ENCODE measurements around the gene DGKD.
"Not testable (repeated sequence)": the region's sequence is repeated elsewhere in the genome, so short reads cannot be mapped to it uniquely, and the experiment has no call there.

Gene DGKD

DNA sequence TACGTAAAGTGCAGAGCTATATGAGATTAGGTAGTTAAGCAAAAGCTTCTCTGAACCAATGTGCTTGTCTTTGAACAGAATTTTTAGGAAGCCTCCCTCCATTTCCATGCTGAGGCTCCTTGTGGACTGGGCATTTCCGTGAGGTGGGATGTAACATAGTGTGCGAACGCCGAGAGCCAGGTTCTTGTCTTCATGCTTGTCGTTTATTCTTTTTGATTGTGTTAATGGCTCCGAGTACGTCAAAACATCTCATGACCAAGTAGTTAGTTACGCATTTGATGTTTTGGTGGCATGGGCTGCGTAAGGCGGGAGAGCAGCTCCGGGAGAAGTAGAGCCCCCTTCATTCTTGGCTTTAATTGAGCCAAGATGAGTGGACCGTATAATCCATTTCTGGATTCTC lies 32.9 kb downstream of the DGKD start:
- no peak for DNase-seq

DNA sequence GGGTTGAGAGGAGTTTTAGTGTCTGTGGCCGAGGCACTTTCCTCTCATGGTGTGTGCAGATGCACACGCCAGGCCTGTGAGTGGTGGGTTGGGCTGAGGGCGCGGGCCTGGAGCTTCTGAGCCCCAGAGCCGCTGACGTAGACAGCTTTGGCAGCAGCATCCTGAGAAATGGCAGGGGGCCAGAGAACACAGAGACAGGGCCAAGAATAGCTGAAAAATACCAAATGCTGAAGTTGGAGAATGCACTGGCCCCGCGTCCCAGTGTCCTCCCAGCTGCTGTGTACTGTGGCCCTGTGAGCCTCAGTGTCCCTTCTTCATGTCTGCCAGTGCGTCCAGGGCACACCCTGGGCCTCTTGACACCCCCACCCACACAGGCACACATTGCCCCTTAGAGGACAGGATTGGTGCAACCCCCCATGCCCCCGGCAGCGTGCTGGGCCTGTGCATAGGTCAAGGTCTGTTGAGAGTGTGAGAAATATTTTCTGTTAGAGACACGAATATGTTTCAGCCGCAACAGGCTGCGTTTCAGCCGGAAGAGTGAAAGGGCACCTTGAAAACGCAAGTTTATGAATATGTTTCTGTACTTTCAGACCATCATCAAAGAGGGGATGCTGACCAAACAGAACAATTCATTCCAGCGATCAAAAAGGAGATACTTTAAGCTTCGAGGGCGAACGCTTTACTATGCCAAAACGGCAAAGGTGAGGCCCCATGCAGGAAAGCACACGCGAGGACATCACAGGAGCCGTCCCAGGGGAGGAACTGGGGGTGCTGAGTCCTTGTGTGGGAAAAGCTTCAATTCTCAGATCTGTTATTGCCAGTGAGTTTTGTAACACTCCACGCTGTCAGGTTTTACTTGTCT lies 33.6 kb downstream of the DGKD start:
- DNase-seq, result no peak

DNA sequence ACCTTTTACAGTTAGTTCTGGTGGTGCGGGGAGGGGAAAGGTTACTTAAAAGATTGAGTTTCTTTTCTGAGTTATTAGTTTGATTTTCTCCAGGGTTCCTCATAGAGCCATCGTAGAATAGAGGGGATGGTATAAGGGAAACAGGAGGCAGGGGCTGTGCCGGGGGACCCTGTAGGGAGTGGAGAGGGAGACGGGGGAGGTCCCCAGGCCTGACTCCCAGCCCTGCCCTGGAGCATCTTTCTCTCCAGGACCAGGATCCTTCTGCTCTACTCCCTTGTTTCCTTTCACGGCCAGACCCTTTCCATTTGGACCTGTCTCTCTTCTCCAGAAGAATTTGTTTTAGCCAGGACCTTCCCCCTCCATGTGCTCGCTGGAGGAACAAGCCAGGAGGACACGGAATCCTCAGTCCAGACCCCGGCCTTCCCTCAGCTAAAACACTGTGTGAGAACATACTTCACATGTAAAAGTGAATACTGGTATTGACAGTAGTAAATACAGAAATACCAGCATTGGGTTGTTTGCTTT lies 35.4 kb downstream of the DGKD start:
- no peak for DNase-seq

DNA sequence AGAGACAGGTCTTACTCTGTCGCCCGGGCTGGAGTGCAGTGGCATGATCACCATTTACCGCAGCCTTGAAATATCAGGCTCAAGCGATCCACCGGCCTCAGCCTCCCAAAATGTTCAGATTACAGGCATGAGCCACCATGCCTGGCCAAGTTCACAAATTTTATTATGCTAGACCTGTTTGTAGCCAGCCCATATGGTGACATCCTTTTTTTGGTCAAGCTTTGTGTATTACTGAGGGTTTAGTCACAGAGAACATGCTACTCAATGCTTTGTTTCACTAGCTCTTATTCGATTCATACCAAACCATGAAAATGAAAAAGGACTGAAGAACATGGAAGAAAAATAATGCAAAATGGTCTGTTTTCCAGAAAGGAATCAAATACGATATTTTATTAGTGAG lies 41.4 kb downstream of the DGKD start:
- DNase-seq, result no peak

DNA sequence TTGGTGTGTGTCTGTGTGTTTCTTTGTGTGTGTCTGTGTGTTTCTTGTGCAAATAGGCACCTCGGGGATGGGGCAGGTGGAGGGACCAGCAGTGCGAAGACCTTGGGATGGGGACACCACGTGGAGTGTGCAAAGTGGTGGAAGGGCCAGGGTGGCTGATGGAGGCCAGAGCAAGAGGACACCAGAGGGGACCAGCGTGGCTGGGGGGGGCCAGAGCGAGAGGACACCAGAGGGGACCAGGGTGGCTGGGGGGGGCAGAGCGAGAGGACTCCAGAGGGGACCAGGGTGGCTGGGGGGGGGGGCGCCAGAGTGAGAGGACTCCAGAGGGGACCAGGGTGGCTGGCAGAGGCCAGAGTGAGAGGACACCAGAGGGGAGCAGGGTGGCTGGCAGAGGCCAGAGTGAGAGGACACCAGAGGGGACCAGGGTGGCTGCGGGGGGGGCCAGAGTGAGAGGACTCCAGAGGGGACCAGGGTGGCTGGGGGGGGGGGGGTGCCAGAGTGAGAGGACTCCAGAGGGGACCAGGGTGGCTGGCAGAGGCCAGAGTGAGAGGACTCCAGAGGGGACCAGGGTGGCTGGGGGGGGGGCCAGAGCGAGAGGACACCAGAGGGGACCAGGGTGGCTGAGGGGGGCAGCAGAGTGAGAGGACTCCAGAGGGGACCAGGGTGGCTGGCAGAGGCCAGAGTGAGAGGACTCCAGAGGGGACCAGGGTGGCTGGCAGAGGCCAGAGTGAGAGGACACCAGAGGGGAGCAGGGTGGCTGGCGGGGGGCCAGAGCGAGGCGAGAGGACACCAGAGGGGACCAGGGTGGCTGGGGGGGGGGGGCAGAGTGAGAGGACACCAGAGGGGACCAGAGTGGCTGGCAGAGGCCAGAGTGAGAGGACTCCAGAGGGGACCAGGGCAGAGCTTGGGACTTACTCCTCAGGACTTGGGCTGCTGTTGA lies 42.7 kb downstream of the DGKD start:
- DNase-seq, result not testable (repeated sequence)

DNA sequence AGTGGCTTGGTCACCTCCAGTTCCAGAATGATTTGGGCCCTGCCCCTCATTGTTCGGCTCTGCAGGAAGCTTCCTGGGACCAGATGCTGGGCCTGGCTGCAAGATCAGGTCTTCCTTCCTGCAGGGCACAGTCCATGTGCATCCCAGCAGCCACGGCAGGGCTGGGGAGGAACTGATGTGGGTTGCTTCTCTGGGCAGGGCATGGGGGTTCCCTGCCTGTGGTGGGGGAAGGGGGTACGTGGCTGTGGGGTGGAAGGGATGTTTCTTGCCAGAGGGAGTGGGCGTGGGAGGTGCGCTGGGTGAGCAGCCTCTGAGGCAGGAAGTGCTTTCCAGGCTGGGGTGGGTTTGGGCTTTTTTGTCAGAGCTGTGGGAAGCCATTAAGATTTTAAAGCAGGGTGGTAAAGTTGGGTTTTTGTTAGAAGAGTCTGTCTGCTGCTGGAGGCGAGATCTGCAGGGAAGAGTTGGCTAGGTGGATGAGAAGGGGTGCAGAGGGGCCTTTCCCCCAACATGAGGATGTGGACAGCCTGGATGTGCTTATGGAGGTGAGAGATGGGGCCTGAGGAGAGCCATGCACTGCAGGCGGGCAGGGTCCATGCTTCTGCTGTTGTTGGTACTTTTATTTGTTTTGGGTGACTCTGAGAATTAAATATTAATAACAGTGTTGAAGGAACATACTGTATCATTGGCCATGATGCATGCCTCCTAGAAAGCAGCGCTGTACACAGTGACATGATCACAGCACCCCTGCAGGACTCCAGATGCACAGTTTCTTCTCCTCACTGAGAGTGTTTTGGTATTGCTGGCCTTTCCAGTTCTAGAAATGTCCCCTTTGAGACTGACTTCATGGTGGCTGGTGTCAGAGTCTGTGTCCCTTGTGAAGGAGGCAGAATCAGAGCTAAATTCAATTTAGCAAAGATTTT lies 45.3 kb downstream of the DGKD start:
- DNase-seq, result no peak

DNA sequence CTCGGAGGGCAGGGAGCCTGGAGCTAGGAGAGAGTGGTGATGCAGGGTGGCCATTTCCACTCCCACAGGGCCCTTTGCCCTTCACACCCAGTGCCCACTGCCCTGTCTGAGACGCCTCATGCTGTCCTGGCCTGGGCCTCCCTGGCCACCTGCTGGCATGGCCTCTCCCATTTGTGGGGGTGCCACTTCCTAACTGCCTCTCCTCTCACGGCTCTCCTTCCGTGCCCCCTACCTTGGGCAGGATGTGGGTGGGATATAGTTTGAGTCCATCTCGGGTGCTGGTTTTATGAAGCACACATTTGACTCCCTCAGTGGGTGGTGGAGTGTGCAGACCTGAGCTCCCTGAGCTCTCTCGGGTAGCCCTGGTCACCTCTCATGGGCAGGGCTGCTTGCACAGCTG lies 46.0 kb downstream of the DGKD start:
- DNase-seq, result no peak

DNA sequence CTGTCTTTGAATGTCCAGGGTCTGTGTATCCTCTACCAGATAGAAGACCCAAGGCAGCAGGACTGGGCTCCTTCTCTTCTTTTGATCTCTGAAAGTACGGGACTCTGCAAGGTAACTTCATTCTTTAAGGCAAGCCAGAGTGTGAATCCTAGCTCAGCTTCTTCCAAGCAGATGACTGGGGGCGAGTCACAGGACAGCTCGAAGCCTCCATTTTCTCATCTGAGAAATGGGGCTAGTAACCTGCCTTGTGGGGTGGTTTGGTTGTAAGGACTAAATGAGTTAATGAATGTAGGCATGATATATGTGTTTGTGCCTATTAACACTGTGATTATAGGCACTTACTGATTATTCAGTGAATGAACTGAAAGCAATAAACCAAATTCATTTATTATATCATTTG lies 46.7 kb downstream of the DGKD start:
- DNase-seq, result no peak

DNA sequence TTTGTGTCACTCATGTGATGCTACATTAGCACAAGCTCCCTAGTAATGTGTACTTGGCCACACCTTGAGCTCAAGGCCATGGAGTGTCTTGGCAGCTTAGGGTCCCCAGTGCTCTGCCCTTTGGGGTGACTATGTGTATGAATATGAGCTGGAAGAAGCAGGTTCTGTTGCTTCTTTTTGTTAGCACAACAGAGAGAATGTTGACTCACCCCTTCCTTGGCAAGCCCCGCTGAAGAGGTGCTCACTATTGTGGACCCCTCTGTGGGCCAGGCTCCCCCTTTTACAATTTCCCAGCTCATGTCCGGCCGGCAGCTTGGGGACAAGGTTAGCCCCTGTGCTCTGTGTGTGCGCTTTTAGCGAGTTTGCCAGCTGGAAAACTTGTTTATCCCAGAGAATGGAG lies 48.1 kb downstream of the DGKD start:
- DNase-seq, result no peak

DNA sequence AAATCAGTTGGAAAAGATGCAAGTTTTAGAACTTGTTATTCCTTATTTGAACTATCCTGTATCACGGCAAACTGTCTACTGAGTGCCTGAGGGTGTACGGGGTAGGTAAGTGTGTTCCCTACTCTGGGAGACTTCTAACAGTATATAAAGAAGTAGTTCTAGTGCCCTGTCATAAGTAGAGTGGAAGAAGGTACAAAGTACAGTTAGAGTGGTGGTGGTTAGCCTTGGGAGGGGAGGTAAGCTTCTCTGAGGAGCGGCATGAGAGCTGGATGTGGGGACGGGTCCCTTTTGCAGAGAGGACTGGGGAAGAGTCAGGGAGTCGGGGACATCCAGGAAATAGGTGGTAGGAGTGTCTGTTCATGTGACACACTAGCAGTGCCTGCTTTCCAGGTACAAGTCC lies 48.5 kb downstream of the DGKD start:
- DNase-seq, result no peak

DNA sequence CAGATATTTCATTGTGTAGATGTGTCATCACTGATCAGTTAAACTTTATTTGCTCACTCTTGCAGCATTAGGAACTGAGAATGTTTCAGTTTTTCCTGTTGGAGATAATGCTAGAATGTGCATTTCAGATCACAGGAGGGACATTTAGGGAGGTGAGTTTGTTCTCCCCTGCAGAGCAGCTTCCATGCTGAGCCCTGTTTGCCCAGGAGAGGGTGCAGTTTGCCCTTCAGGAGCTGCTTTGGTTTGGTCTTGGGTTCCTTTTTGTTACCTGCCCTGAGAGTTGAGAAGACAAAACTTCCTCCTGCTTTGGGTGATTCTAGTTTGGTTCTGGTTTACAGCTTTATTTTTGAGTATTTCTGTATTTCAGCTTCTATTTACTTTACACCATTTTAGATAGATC lies 49.9 kb downstream of the DGKD start:
- no peak for DNase-seq

DNA sequence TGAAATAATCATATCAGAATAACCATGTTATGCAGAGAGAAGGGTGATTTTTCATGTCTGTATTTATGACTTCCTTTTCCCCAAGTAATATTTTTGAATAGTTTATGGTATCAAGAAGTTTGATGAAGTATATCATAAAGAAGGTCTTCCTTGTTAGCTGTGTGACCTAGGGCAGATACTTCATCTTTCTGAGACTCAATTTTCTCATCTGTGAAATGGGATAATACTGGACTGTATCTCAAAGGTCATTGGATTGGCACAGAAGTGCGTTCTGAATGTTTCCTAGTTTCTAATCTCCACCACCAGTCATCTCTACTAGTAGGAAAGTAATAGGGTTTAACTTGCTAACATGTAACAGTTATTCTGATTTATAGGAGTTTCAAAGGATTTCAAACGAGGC lies 52.6 kb downstream of the DGKD start:
- DNase-seq, result no peak

DNA sequence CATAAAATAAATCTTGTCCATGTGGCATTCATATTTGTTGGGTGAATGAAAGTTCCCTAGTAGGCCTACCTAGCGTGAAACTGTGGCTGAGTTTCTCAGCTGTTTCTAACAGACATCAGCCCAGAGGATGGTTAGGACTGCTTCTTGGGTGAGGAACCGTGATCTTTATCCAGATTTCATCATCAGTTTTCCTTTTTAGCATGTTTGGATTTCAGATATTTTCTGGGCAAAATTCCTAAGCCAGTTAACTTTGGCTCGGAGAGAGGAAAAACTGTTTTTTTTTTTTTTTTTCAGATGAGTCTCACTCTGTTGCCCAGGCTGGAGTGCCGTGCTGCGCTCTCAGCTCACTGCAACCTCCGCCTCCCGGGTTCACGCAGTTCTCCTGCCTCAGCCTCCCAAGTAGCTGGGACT lies 53.5 kb downstream of the DGKD start:
- DNase-seq, result no peak

DNA sequence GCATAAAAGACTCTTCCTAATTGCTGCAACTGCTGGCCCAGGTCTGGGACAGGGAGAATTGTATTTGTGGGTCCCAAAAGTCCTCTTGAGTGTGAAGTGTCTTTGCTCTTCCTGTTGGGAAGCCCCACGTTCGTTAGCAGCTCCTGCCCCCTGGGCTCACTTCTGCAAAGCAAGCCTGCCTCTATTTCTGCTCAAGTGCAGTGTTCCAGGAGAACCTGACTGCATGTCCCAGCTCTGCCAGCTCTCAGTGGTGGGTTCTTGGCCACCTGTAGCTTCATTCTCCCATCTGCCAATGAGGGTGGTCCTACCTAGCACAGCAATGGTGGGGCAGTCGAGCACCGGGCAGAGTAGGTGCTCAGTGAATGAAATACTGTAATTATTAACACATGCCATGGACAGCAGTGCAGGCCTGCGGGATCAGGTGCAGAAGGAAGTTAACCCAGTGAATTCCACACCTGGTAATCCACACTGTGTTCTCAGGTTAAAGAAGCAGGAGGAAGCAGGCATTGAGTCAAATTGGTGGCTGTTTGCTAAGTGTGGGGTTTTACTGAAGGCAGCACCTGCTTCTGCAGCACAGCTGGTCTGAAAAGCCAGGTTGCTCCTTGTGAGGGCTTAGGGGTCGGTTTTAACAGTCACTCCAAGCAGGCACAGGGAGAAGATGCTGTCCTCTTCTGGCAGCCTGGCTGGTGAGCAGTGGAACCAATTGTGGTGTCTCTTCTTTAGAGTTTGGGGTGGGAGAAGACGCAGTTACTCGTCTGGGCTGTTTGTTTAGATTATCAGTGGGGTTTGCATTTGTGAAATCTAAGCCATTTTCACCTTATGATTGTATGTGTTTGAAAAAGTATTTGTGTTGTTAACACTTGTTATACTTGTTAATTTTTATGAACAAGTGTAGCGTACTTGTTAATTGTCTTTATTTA lies 54.3 kb downstream of the DGKD start:
- DNase-seq, result no peak

DNA sequence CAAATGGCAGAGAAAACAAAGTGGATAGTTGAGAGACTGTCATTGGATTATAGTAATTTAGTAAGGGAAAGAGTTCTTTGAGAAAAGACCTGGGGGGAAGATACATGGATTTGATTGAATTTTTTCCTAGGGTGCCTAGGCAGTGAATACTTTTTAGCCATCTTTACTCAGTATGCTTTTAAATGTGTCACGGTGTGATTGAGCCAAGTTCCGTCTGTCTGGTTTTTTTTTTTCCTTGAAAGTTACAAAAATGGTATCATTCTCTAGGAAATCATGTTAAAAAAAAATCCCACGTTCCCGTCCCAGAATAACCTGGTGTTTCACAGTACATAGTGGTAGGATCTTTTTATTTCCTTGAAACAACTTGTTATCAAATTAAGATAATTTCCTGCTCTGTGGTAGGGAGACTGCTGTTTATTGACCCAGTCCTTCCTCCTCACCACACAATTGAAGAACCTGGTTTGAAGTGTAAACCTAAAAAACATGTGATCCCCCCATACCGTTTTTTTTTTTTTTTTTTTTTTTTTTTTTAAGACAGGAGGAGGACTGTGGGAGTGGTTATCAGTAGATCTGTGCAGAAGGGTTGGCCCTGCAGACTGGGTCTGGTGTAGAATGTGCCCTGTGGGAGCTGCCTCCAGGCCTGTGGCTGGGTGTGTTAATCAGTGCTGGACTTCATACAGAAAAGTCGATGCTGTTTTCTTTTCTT lies 55.1 kb downstream of the DGKD start:
- DNase-seq, result no peak

DNA sequence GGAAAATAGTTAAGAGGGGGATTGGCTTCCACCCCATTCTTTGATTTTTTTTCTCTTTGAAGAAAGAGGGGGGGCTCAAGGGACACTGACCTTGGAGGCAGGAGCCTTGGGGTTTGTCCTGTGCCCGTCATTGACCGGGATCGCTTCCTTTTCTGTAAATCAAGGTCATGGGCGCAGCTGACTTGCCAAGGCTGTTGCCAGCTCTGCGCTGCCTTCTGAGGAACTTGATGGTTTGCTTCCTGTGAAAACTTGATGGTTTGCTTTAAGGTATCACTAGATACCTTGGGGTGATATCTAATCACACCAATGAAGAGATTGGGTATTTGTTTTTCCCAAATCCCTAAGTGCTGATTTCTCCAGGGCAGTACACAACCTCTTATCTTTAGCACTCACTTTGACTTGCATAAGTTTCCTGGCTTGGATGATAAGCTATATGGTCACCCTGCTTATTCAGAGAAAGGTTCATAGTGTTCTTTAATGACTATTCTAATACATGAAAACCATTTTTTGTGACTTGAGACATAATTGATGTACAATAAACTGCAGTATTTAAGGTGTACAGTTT lies 56.0 kb downstream of the DGKD start:
- DNase-seq, result no peak

DNA sequence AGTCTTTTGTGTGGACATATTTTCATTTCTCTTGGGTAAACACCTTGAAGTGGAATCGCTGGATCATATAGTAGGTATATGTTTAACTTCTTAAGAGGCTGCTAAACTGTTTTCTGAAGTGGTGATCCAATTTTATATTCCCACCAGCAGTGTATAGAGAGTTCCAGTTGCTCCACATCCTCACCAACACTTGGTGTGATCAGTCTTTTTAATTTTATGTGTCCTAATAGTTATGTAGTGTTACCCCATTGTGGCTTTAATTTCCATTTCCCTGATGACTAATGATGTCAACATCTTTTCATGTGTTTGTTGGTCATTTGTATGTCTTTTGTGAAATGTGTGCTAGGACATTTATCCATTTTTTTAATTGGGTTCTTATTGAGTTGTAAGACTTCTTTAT lies 56.9 kb downstream of the DGKD start:
- no peak for DNase-seq

DNA sequence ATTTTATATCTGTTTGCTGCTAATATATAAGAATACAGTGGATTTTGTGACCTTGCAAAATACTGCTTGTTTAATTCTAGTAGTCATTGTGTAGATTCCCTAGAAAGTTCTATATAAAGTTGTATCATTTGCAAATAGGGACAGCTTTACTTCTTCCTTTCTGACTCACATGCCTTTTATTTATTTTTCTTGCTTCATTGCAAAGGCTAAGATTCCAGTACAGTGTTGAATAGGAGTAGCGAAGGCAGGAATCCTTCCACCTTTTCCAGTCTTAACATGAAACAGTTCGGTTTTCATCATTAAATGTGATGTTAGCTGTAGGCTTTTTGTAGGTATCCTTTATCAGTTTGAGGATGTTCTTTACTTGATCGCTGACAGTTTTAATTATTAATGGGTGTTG lies 58.1 kb downstream of the DGKD start:
- DNase-seq, result no peak

DNA sequence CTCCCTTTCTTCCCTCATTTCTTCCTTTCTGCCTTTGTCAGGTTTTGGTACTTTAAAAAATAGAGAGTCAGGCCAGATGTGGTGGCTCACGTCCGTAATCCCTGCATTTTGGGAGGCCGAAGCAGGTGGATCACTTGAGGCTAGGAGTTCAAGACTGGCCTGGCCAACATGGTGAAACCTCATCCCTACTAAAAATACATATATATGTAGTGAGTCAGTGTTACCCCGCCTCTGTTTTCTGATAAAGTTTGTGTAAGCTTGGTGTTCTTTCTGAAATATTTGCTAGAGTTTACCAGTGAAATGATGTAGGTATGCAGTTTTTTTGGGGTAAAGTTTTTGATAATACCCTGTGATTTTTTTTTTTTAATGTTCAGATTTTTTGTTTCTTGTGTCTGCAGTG lies 58.8 kb downstream of the DGKD start:
- no peak for DNase-seq

DNA sequence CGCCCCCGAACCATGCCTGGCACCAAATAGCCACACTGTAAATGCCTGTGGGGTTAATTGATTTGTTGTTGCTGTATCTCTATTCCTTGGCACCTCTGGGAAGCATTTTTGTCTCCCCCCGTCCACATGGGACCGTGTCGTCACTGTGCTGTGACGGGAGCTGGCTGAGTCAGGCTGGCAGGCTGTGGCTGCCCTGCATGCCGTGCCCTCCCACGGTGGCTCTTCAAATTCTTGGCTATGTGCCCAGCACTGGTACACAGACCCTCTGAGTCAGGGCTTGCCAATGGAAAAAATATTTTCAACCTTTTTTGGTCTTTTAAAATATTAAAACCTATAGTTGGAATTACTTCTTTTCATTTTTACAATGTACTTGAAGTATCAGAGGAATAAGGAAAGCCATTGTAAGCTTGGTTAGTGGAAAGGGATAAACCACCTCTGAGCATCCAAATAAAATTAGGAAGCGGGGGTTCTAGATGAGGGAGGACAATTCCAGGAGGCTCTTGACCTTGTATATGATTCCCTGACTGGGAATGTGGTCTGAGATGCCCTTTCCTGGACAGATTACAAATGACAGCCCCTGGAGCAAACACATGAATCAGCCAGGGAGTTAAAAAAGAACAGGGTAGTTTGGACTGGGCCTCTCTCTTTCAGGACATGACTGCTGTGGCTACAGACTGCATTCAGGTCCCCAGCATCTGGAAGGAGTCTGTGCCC lies 59.4 kb downstream of the DGKD start:
- no peak for DNase-seq
